Effector CD8-positive, alpha-beta T cell (primary cell): Measurements from ENCODE around the gene PANK3.
A peak's percentile ranks its signal among the peaks of the same experiment; 100 is the strongest.
"Not testable (repeated sequence)": the region's sequence is repeated elsewhere in the genome, so short reads cannot be mapped to it uniquely, and the experiment has no call there.

ENCODE experiments used
- DNase-seq: peaks from one replicate; lab custom pipeline; 2025; lab: John Stamatoyannopoulos, UW
- total RNA-seq, 4 experiments: gene quantifications; one replicate each; lab custom pipeline; 2026; lab: John Stamatoyannopoulos, UW

Gene PANK3
- total RNA-seq, result 144 to 176 (median 150) reads per million in 4 experiments

GRCh38 chr5:168578538-168579487, at the start of gene PANK3:
TSS of gene PANK3 (minus strand) at chr5:168579368. CDS start at chr5:168579283, 85 bp downstream.
- DNase-seq, result peak; percentile 52

- no peak for DNase-seq
Measured at GRCh38 chr5:168624850-168625364, 45.7 kb upstream of the PANK3 start.

GRCh38 chr5:168620807-168621206, 41.6 kb upstream of the PANK3 start:
- no peak for DNase-seq

- no peak for DNase-seq
Measured at GRCh38 chr5:168614661-168615060, 35.5 kb upstream of the PANK3 start.

- no peak for DNase-seq
Measured at GRCh38 chr5:168613996-168614395, 34.8 kb upstream of the PANK3 start.

GRCh38 chr5:168613396-168613795, 34.2 kb upstream of the PANK3 start:
- DNase-seq, result no peak

- no peak for DNase-seq
Measured at GRCh38 chr5:168612996-168613395, 33.8 kb upstream of the PANK3 start.

GRCh38 chr5:168612123-168612522, 33.0 kb upstream of the PANK3 start:
- no peak for DNase-seq

GRCh38 chr5:168611165-168611564, 32.0 kb upstream of the PANK3 start:
- no peak for DNase-seq

GRCh38 chr5:168609806-168610482, 30.8 kb upstream of the PANK3 start:
- DNase-seq, result no peak

- no peak for DNase-seq
Measured at GRCh38 chr5:168608821-168609220, 29.7 kb upstream of the PANK3 start.

GRCh38 chr5:168608386-168608785, 29.2 kb upstream of the PANK3 start:
- no peak for DNase-seq

GRCh38 chr5:168607946-168608345, 28.8 kb upstream of the PANK3 start:
- no peak for DNase-seq

- DNase-seq, result no peak
Measured at GRCh38 chr5:168606562-168606961, 27.4 kb upstream of the PANK3 start.

- DNase-seq, result no peak
Measured at GRCh38 chr5:168604436-168604835, 25.3 kb upstream of the PANK3 start.

- DNase-seq, result no peak
Measured at GRCh38 chr5:168603746-168604145, 24.6 kb upstream of the PANK3 start.

GRCh38 chr5:168602517-168602916, 23.3 kb upstream of the PANK3 start:
- DNase-seq, result no peak

- no peak for DNase-seq
Measured at GRCh38 chr5:168601972-168602371, 22.8 kb upstream of the PANK3 start.

- DNase-seq, result no peak
Measured at GRCh38 chr5:168600409-168600808, 21.2 kb upstream of the PANK3 start.

- DNase-seq, result no peak
Measured at GRCh38 chr5:168599826-168600225, 20.7 kb upstream of the PANK3 start.

- no peak for DNase-seq
Measured at GRCh38 chr5:168598639-168599038, 19.5 kb upstream of the PANK3 start.

GRCh38 chr5:168596927-168597326, 17.8 kb upstream of the PANK3 start:
- DNase-seq, result no peak

GRCh38 chr5:168596122-168596521, 17.0 kb upstream of the PANK3 start:
- not testable (repeated sequence) for DNase-seq
